LoVo (cell line): Measurements from ENCODE around the gene CREG1.

Source experiments
- DNase-seq: peaks from one replicate; pipeline ENCODE4 v3.0.0-alpha.2; 2016; ENCODE audit warnings: low spot score

CREG1 gene

GRCh38 chr1:167503626-167504466, 49.7 kb downstream of the CREG1 start:
- no peak for DNase-seq

GRCh38 chr1:167502719-167503462, 50.7 kb downstream of the CREG1 start:
- no peak for DNase-seq

GRCh38 chr1:167502192-167502551, 51.4 kb downstream of the CREG1 start:
- no peak for DNase-seq

GRCh38 chr1:167501515-167502191, 51.9 kb downstream of the CREG1 start:
- DNase-seq, result no peak

- DNase-seq, result no peak
Measured at GRCh38 chr1:167500283-167500860, 53.2 kb downstream of the CREG1 start.

- DNase-seq, result no peak
Measured at GRCh38 chr1:167499664-167500101, 53.9 kb downstream of the CREG1 start.

- no peak for DNase-seq
Measured at GRCh38 chr1:167499106-167499505, 54.5 kb downstream of the CREG1 start.

- DNase-seq, result no peak
Measured at GRCh38 chr1:167496797-167497619, 56.6 kb downstream of the CREG1 start.

- DNase-seq, result no peak
Measured at GRCh38 chr1:167493372-167493771, 60.2 kb downstream of the CREG1 start.

- DNase-seq, result no peak
Measured at GRCh38 chr1:167492481-167492910, 61.1 kb downstream of the CREG1 start.

- DNase-seq, result no peak
Measured at GRCh38 chr1:167491586-167492461, 61.7 kb downstream of the CREG1 start.
